HL-60 (cell line): ENCODE measurements around the gene DPP8.

Source experiments
- DNase-seq, 2 experiments: peaks; one replicate each; pipeline ENCODE4 v3.0.0-alpha.2; 2010 to 2020; ENCODE audit warnings: low read depth in 1 of 2, low spot score in 1 of 2
- H3K27ac ChIP-seq: fragments of 250-450 bp; sonication (Bioruptor Pico); replicated peaks from 2 replicates; pipeline ENCODE4 v1.5.1; 2020; ENCODE audit warnings: mild to moderate bottlenecking, moderate library complexity
- H3K27me3 ChIP-seq: fragments of 250-450 bp; sonication (Bioruptor Pico); 2 replicates; pipeline ENCODE4 v1.5.1; 2021; ENCODE audit warnings: mild to moderate bottlenecking, moderate library complexity; ENCODE audit not compliant: insufficient read depth, poor library complexity, severe bottlenecking
- H3K4me3 ChIP-seq: replicated peaks from 2 replicates; pipeline ENCODE4 v1.5.1; 2011; ENCODE audit warnings: mild to moderate bottlenecking, control low read depth, low read length; ENCODE audit not compliant: insufficient read depth
- CTCF ChIP-seq: IDR thresholded peaks from one replicate; pipeline ENCODE4 v1.5.1; 2011; ENCODE audit warnings: low read length, control low read depth, inconsistent platforms; ENCODE audit not compliant: insufficient read depth
- GABPA ChIP-seq: IDR thresholded peaks from 2 replicates; pipeline ENCODE4 v1.6.1; 2012; ENCODE audit warnings: low read depth
- POLR2AphosphoS5 ChIP-seq: IDR thresholded peaks from 2 replicates; pipeline ENCODE4 v1.6.1; 2012; ENCODE audit warnings: low read depth
- REST ChIP-seq: IDR thresholded peaks from 2 replicates; pipeline ENCODE4 v1.6.1; 2012; ENCODE audit warnings: low read depth; ENCODE audit not compliant: insufficient replicate concordance
- SPI1 ChIP-seq: IDR thresholded peaks from 2 replicates; pipeline ENCODE4 v1.6.1; 2012; ENCODE audit warnings: low read depth, mild to moderate bottlenecking, borderline replicate concordance

Gene DPP8

GRCh38 chr15:65421360-65422215 is 95.9 kb downstream of the DPP8 start:
- peak overlapping the region; percentile 33; the same call in 1 of the 2 replicates for H3K4me3 ChIP-seq
- H3K27ac ChIP-seq: no peak overlapping the region
- peaks cover 39% of the 10 kb centered on the region for H3K27me3 ChIP-seq
- no peak for DNase-seq
- TF ChIP-seq GABPA: no peak
- no peak for TF ChIP-seq SPI1
- TF ChIP-seq POLR2AphosphoS5: no peak
- TF ChIP-seq REST: no peak
- TF ChIP-seq CTCF: no peak

GRCh38 chr15:65420975-65421359 is 96.5 kb downstream of the DPP8 start:
- DNase-seq: no peak
- H3K27ac ChIP-seq: no peak overlapping the region
- peaks cover 39% of the 10 kb centered on the region for H3K27me3 ChIP-seq
- H3K4me3 ChIP-seq: no peak overlapping the region
- TF ChIP-seq REST: no peak
- no peak for TF ChIP-seq SPI1
- no peak for TF ChIP-seq GABPA
- TF ChIP-seq POLR2AphosphoS5: no peak
- no peak for TF ChIP-seq CTCF

- Histone ChIP-seq H3K27me3 (peaks cover 27% of the 10 kb centered on the region), H3K27ac (no peak overlapping the region), H3K4me3 (no peak overlapping the region)
- TF ChIP-seq CTCF: no peak
- DNase-seq: no peak
Observed at GRCh38 chr15:65418596-65418995, 98.9 kb downstream of the DPP8 start.
